ENCODE data around the gene BUB3. TPM values are rescaled to one million over a fixed set of nuclear protein-coding genes. Genes with fewer than 3 reads are reported as not detected.
"Not testable (repeated sequence)": the region's sequence is repeated elsewhere in the genome, so short reads cannot be mapped to it uniquely, and the experiment has no call there.

Gene BUB3
- total RNA-seq, 2 donors from 2014 or later, result 77.6 to 112 TPM

DNA sequence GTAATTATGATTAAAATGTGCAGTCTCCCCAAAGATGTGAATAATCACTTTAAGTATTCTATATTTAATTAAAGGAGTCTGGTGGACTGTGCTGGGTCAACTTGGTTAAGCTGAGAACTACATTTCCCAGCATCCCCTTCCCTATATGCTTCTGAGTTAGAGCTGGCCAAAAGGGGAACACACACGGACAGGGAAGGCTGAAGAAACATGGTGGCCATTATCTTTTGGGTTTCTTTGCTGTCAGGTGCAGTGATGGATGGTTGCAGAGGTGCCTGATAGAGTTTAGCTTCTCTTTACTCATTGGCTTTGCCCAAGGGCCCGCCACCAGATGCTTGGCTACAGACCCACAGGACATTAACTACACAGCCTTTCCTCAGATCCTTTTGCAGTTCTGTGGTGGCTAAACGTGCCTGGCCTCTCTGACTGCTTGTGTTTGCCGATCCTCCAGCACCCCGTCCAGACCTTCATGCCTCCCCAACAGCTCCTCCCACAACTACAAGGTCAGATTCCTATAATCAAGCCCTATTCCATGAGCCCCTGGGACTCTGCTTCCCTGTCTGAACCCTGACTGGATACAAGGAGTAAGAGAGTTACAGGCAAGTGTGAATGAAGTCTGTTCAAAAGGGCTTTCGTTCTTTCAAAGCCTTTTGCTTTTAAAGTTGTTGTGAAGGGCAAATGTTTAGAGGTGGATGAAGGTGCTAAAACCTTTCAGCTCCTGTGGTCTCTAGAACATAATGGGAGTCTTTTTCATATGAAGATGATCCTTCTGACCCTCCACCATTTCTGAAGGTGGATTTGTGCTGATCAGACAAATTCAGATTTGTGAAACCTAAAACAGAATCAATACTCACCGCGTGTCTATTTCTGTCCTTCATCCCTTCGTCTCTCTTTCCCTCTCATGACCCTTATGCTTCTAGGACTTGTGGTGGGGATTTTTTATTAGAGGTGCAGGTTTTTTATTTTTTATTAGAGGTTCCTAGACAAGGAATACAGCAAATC, 21.5 kb downstream of the BUB3 start:
- intact Hi-C loops (cut with DNase I), result no loop called here
- DNase-seq, result no peak
- Histone ChIP-seq H3K36me3 (no peaks in the 10 kb centered on the region), H3K4me3 (no peak overlapping the region), H3K27ac (no peak overlapping the region), H3K27me3 (no peaks in the 10 kb centered on the region), H3K9ac (ENCODE audit: low read depth in 2 of 2, low read length in 2 of 2) (no peak overlapping the region), H3K9me3 (no peaks in the 10 kb centered on the region), H3K4me1 (no peaks in the 10 kb centered on the region)
- TF ChIP-seq, protein P1, sequence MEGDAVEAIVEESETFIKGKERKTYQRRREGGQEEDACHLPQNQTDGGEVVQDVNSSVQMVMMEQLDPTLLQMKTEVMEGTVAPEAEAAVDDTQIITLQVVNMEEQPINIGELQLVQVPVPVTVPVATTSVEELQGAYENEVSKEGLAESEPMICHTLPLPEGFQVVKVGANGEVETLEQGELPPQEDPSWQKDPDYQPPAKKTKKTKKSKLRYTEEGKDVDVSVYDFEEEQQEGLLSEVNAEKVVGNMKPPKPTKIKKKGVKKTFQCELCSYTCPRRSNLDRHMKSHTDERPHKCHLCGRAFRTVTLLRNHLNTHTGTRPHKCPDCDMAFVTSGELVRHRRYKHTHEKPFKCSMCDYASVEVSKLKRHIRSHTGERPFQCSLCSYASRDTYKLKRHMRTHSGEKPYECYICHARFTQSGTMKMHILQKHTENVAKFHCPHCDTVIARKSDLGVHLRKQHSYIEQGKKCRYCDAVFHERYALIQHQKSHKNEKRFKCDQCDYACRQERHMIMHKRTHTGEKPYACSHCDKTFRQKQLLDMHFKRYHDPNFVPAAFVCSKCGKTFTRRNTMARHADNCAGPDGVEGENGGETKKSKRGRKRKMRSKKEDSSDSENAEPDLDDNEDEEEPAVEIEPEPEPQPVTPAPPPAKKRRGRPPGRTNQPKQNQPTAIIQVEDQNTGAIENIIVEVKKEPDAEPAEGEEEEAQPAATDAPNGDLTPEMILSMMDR (IDR thresholded peaks at IDR 0.05), result no peak

DNA sequence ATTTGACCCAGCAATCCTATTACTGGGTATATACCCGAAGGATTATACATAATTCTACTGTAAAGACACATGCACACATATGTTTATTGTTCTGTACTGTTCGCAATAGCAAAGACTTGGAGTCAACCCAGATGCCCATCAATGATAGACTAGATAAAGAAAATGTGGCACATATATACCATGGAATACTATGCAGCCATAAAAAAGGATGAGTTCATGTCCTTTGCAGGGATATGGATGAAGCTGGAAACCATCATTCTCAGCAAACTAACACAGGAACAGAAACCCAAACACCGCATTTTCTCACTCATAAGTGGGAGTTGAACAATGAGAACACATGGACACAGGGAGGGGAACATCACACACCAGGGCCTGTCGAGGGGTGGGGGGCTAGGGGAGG, 24.2 kb downstream of the BUB3 start:
- intact Hi-C loops (cut with DNase I), result not testable (repeated sequence)

DNA sequence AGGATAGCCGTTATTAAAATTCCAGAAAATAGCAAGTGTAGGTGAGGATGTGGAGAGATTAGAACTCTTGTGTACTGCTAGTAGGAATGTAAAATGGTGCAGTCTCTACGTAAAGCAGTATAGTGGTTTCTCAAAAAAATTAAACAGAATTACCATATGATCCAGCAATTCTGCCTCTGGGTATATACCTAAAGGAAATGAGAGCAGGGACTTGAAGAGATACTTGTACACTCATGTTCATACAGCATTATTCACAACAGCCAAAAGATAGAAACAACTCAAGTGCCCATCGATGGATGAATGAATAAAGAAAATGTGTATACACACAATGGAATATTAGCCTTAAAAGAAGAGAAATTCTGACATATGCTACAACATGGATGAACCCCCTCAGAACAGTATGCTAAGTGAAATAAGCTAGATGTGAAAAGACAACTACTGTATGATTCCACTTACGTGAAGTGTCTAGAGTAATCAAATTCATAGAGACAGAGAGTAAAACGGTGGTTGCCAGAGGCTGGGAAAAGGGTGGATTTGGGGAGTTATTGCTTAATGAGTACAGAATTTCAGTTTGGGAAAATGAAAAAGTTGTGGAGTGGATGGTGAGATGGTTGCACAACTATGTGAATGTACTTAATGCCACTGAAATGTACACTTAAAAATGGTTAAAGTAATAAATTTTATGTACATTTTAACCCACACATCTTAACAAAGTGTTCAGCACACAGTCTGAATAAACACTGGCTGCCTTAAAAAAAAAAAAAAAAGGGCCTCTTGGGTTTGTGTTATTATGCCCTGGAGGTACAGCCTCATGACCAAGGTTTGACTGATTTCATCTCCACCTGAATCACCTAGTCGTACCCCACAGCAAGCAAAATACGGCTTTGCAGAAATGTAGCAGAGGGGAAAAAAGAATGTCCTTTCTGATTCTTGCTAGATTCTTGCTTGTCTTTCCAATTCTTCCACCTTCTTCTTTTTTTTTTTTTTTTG, 26.2 kb downstream of the BUB3 start:
- Histone ChIP-seq H3K36me3 (no peaks in the 10 kb centered on the region), H3K4me1 (no peaks in the 10 kb centered on the region), H3K27ac (no peak overlapping the region), H3K9me3 (no peaks in the 10 kb centered on the region), H3K27me3 (no peaks in the 10 kb centered on the region), H3K9ac (ENCODE audit: low read depth in 2 of 2, low read length in 2 of 2) (no peak overlapping the region), H3K4me3 (no peak overlapping the region)
- intact Hi-C loops (cut with DNase I), result no loop called here
- no peak for DNase-seq
- TF ChIP-seq, protein P1 (IDR thresholded peaks at IDR 0.05), result no peak

More for the DNA sequence above, 24.2 kb downstream of the BUB3 start:
- not testable (repeated sequence) for H3K9me3 ChIP-seq; H3K4me3 ChIP-seq; DNase-seq; H3K27me3 ChIP-seq; H3K4me1 ChIP-seq; H3K27ac ChIP-seq; H3K36me3 ChIP-seq; H3K9ac ChIP-seq (ENCODE audit: low read depth in 2 of 2, low read length in 2 of 2)

DNA sequence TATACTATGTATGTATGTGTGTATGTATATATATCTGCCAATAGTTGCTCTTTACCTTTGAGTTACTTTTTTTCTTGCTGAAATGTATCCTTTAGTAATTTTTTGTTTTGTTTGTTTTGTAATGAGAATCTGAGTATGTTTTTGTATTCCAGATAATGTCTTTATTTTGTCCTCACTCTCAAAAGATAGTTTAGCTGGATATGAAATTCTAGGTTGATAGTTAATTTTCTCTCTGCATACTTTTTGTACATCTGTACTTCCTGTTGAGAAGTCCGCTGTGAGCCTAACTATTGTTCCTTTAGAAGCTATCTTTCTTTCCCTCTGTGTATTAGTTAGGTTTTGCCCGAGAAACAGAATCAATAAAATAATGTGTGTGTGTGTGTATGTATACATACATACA, 29.5 kb downstream of the BUB3 start:
- H3K4me3 ChIP-seq, result no peak overlapping the region
- no peaks in the 10 kb centered on the region for H3K36me3 ChIP-seq
- intact Hi-C loops (cut with DNase I), result no loop called here
- no peak overlapping the region for H3K27ac ChIP-seq
- no peak for DNase-seq
- H3K9me3 ChIP-seq, result no peaks in the 10 kb centered on the region
- H3K9ac ChIP-seq (ENCODE audit: low read depth in 2 of 2, low read length in 2 of 2), result no peak overlapping the region
- TF ChIP-seq, protein P1 (IDR thresholded peaks at IDR 0.05), result no peak
- H3K4me1 ChIP-seq, result no peaks in the 10 kb centered on the region
- H3K27me3 ChIP-seq, result no peaks in the 10 kb centered on the region

DNA sequence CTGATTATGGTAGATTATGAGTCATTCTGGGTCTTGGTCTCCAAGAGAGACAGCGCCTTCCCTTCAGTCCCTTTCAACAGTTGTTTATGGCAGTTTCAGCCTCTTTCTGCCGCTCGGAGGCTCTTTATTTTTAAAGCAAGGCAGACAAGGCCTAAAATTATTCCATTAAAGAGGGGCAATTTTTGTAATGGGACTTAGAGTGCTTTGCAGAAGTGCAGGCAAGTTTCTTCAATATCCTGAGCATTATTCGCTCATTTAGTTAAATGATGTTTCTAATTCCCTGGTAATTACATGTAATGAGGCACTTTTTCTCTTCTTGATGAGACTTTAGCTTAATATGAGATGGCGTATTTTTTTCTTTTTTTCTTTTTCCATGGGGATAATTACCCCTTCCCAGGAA, 33.6 kb downstream of the BUB3 start:
- Histone ChIP-seq H3K4me3 (no peak overlapping the region), H3K27ac (no peak overlapping the region), H3K36me3 (no peaks in the 10 kb centered on the region), H3K27me3 (no peaks in the 10 kb centered on the region), H3K9me3 (no peaks in the 10 kb centered on the region), H3K4me1 (no peaks in the 10 kb centered on the region), H3K9ac (ENCODE audit: low read depth in 2 of 2, low read length in 2 of 2) (no peak overlapping the region)
- no peak for DNase-seq
- intact Hi-C loops (cut with DNase I), result no loop called here
- TF ChIP-seq, protein P1 (IDR thresholded peaks at IDR 0.05), result no peak

Measured in colonic mucosa (tissue), 4 donors.